GM13977 (cell line): ENCODE results near the gene PIAS3.
"Not testable (repeated sequence)": the region's sequence is repeated elsewhere in the genome, so short reads cannot be mapped to it uniquely, and the experiment has no call there.

Experiments used
- DNase-seq: peaks from one replicate; pipeline ENCODE4 v3.0.0; 2012; ENCODE audit warnings: low spot score
- CTCF ChIP-seq: IDR thresholded peaks from 2 replicates; pipeline ENCODE4 v1.5.1; 2012; ENCODE audit warnings: mild to moderate bottlenecking, control low read depth; ENCODE audit not compliant: insufficient read depth; ENCODE audit errors: extremely low read depth, missing control alignments
- in situ Hi-C: fragments of 300-500 bp; cut with MboI; formaldehyde crosslinking; loops from one replicate; pipeline ENCODE4 v1.12.0; 2022; ENCODE audit warnings: low sequenced_read_pairs, low pct_unique_long_range_greater_than_20kb, mixed read lengths, inconsistent platforms; ENCODE audit not compliant: unreplicated experiment

The PIAS3 gene

GRCh38 chr1:145827966-145828365 lies 30.9 kb downstream of the PIAS3 start:
- DNase-seq, result no peak
- no peak for TF ChIP-seq CTCF
- in situ Hi-C loops, result no loop called here

GRCh38 chr1:145826030-145826429 lies 32.9 kb downstream of the PIAS3 start:
- no peak for DNase-seq

GRCh38 chr1:145824499-145824842 lies 34.4 kb downstream of the PIAS3 start:
- peak; percentile 37 for DNase-seq
- in situ Hi-C loops, result no loop called here
- no peak for TF ChIP-seq CTCF

More at GRCh38 chr1:145826030-145826429, 32.9 kb downstream of the PIAS3 start:
- TF ChIP-seq CTCF, result no peak
- in situ Hi-C loops, result no loop called here

GRCh38 chr1:145823565-145824498 lies 35.0 kb downstream of the PIAS3 start, which contains the start of the genes POLR3C and RNF115:
Gene POLR3C (plus strand): TSS chr1:145824200. CDS start chr1:145825777, 1,577 bp downstream.
Gene RNF115 (minus strand): TSS chr1:145824095. CDS start chr1:145823873, 222 bp downstream.
- no peak for TF ChIP-seq CTCF
- in situ Hi-C loops, result no loop called here
- DNase-seq, result peak; percentile 90

- DNase-seq, in situ Hi-C loops: not testable (repeated sequence)
Measured at GRCh38 chr1:145822779-145823331, 36.0 kb downstream of the PIAS3 start.

GRCh38 chr1:145818095-145818494 lies 40.8 kb downstream of the PIAS3 start:
- in situ Hi-C loops, DNase-seq: not testable (repeated sequence)

- DNase-seq, in situ Hi-C loops: not testable (repeated sequence)
Measured at GRCh38 chr1:145812977-145813810, 45.7 kb downstream of the PIAS3 start.
